HG02588 (cell line): ENCODE results near the gene LEMD1.
"Not testable (repeated sequence)": the region's sequence is repeated elsewhere in the genome, so short reads cannot be mapped to it uniquely, and the experiment has no call there.

ENCODE experiments used
- ATAC-seq: cut with Tn5 transposase; IDR thresholded peaks from one replicate; pipeline ENCODE4 v1.9.1; 2021; ENCODE audit warnings: mild to moderate bottlenecking, moderate library complexity; ENCODE audit not compliant: unreplicated experiment

LEMD1 gene

GRCh38 chr1:205382561-205382960, 39.3 kb downstream of the LEMD1 start:
- no peak for ATAC-seq

GRCh38 chr1:205381305-205381704, 40.6 kb downstream of the LEMD1 start:
- ATAC-seq = no peak

- ATAC-seq = no peak
These were observed 41.0 kb downstream of the LEMD1 start for GRCh38 chr1:205380882-205381281.

GRCh38 chr1:205379056-205379455, 42.8 kb downstream of the LEMD1 start:
- ATAC-seq = no peak

- ATAC-seq = no peak
These were observed 44.5 kb downstream of the LEMD1 start for GRCh38 chr1:205377355-205377754.

GRCh38 chr1:205376739-205377138, 45.1 kb downstream of the LEMD1 start:
- no peak for ATAC-seq

GRCh38 chr1:205375835-205376545, 45.9 kb downstream of the LEMD1 start:
- ATAC-seq = no peak

GRCh38 chr1:205374210-205375078, 47.4 kb downstream of the LEMD1 start:
- ATAC-seq = no peak

GRCh38 chr1:205373798-205374175, 48.1 kb downstream of the LEMD1 start:
- no peak for ATAC-seq

GRCh38 chr1:205373022-205373797, 48.6 kb downstream of the LEMD1 start:
- no peak for ATAC-seq

GRCh38 chr1:205371871-205372660, 49.8 kb downstream of the LEMD1 start:
- ATAC-seq = no peak

- ATAC-seq = no peak
These were observed 51.1 kb downstream of the LEMD1 start for GRCh38 chr1:205370780-205371179.

- no peak for ATAC-seq
These were observed 52.1 kb downstream of the LEMD1 start for GRCh38 chr1:205369701-205370123.

GRCh38 chr1:205368478-205368877, 53.4 kb downstream of the LEMD1 start:
- ATAC-seq = no peak

GRCh38 chr1:205365945-205366463, 55.9 kb downstream of the LEMD1 start:
- ATAC-seq = no peak

GRCh38 chr1:205365086-205365485, 56.8 kb downstream of the LEMD1 start:
- not testable (repeated sequence) for ATAC-seq

- no peak for ATAC-seq
These were observed 61.0 kb downstream of the LEMD1 start for GRCh38 chr1:205360891-205361290.

GRCh38 chr1:205359771-205360565, 61.9 kb downstream of the LEMD1 start:
- ATAC-seq = no peak

- no peak for ATAC-seq
These were observed 63.3 kb downstream of the LEMD1 start for GRCh38 chr1:205358579-205358978.

GRCh38 chr1:205357567-205357966, 64.3 kb downstream of the LEMD1 start:
- ATAC-seq = no peak
